HG02623 (cell line): ENCODE measurements around the gene ACOT4.
"Not testable (repeated sequence)": the region's sequence is repeated elsewhere in the genome, so short reads cannot be mapped to it uniquely, and the experiment has no call there.

Experiments used
- ATAC-seq: cut with Tn5 transposase; IDR thresholded peaks from one replicate; pipeline ENCODE4 v1.9.1; 2021; ENCODE audit warnings: moderate library complexity; ENCODE audit not compliant: unreplicated experiment

Gene ACOT4

DNA sequence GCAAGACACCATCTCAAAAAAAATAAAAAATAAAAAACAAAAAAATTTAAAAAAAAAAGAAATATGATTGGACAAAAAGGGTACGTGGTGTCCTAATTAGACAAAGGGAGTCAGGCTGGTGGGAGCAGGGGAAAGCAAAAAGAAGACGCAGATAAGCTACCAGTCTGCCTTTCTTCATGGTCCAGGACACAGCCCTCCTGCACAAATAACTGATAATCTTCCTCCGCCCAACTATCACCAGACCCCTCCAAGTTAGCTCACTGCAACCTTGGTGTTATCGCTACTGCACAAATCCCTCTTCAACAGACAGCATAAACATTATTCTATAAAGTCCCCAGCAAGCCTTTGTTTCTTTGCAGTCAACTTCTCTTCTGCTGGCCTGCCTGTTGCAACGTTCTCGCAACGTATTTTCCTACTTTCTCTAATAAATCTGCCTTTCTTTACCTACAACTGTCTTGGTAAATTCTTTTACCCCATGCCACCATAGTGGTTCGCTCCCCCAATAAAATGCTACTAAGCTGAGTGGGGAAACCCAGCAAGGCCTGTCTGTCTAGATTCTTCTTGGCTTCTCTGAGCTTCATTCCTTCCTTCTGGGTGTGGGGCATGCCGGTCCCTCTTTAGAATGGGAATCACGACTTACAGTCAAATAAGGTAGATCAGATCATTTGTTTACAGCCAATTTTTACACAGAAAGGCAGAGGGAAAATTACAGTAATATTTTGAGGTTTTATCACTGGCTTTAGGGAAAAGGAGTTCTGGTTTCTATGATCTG lies 38.5 kb downstream of the ACOT4 start:
- ATAC-seq = no peak

DNA sequence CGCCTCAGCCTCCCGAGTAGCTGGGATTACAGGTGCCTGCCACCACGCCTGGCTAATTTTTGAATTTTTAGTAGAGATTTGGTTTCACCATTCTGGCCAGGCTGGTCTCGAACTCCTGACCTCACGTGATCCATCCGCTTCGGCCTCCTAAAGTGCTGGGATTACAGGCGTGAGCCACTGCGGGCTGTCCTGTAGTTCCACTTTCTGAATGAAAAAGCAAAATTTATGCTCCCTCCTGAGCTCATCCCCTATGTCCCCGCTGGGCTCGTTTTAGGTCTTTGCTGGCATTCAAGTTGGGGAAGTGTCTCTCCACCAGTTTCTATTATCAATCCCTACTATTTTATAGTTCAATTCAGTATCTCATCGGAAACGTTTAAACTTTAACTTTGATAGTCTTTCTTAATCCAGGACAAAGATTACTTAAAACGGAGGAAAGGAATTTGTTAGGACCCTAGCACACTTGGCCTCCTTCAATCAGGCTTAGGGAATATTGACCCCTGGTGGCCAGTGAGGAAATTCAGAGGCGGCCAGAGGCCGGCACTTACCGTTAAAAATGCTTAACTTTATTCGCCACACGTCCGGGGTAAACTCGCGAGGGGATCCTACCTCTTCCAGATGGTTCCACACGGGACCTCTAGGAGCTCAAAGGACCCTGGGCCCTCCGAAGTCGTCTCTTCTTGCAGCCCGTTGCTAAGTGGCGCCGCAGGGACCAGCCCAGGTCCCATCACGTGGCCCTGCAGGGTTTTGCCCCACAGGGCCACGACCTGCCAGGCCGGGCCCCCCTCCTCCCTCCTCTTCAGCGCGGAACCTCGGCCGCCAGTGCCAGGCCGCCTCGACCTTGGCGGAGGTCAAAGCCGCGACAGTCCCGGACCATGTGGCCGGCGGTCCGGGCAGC lies 41.7 kb downstream of the ACOT4 start:
- ATAC-seq = no peak

DNA sequence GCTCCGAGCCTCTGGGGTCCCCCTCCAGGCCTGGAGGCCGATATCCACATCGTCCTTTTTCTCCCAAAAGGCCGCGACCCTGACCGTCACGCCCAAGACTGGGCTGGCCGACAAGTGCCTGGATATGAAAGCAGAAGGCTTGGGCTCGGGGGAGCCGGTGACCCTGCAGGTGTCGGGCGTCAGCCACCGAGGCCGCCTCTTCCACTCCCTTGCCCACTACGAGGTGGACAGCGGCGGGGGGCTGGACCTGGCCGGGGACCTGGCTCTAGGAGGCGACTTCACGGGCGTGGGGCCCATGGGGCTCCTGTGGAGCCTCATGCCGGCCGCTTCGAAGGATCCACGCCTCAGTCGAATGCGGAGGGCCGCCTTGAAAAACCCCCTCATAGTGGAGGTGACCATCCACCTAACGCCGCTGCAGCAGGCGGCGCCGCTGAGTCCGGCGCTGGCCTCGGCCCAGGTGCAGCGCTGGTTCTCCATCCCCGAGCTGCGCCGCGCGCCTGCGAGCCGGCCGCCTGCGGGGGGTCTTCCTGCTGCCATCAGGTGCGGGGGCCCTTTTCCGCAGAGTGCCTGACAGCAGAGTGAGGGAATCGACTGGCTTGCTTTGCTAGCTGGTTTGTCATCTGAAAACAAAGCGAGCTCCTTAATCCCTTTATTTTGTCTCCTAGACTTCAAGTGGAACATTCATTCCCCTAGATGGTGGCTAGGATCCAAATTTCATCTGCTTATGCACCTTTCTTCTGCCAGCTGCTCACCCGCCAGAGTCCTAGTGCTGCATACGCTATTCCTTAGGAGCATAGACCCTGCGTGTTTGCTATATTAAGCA lies 42.5 kb downstream of the ACOT4 start:
- ATAC-seq = no peak

DNA sequence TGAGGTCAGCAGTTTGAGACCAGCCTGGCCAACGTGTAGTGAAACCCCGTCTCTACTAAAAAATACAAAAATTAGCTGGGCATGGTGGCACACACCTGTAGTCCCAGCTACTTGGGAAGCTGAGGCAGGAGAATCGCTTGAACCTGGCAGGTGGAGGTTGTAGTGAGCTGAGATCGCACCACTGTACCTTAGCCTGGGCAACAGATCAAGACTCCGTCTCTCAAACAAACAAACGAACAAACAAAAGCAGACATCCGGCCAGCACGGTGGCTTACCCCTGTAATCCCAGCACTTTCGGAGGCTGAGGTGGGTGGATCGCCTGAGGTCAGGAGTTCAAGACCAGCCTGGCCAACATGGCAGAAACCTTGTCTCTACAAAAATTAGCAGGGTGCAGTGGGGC lies 44.7 kb downstream of the ACOT4 start:
- not testable (repeated sequence) for ATAC-seq

DNA sequence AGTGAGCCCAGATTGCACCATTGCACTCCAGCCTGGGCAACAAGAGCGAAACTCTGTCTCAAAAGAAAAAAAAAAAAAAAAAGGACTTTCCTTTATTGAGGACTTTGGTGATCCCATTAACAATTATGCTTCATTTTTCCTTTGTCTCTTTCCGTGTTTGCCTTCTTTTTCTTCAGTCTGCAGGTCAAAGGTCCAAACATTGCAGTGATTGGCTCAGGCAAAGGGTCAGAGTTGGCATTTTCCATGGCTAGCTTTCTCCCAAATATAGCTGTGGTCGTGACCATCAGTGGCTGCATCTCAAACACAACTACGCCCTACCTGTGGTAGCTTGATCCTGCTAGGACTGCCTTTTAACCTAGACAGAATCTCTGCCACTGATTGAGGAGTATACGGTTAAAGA lies 46.2 kb downstream of the ACOT4 start:
- no peak for ATAC-seq

DNA sequence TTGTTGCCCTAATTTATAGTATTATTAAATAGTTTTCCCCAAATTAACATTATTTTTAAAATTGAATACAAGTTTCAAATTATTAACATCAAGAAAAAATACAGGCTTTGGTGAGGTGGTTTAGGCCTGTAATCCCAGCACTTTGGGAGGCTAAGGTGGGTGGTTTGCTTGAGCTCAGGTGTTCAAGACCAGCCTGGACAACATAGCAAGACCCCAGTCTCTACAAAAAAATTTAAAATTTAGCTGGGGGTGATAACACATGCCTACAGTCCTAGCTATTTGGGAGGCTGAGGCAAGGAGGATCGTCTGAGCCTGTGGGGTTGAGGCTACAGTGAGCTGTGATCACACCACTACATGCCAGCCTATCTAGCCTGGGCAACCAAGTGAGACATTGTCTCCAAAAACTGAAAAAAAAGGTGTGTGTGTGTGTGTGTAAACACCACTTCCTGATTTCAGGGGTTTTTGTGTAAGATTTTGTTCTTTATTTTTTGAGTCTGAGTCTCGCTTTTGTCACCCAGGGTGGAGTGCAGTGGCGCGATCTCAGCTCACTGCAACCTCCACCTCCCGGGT lies 49.2 kb downstream of the ACOT4 start:
- ATAC-seq = no peak

DNA sequence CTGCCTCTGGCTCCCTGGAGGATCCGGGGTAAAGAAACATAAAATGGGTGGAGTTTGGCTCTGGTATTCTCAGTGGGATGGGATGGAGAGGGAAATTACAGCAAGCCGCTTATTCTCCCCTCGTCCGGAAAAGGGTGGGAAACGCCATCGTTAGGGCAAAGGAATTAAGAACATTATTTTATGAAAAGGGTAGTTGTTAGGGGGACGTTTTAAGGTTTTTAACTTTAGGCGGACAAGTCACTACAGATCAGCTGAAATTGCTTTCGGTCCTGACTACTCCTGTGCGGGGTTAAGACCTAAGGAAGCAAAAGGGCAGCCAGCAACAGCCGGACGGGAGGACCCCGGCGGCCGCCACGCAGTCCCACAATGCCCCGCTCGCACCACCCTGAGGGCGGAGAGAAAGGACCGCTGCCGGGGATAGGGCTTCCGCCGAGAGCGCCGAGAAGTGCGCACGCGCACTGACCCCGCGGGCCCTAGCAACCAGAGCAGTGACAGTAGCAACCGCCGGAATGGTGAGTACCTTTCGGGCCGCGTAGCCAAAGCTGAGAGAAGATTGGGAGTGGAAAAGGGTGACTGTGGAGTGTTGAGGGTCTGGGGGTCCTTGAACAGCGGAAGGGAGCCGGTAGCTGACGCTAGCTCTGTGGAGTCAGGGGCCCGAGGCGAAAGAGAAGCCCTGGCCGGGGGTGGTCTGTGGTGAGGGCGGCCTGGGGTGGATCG lies 53.0 kb downstream of the ACOT4 start, which contains the start of gene DNAL1:
Gene DNAL1 (plus strand): TSS at position 456 of the 717 bp plus-strand sequence. CDS start 54 bp downstream, at position 510.
- ATAC-seq = peak; percentile 99

DNA sequence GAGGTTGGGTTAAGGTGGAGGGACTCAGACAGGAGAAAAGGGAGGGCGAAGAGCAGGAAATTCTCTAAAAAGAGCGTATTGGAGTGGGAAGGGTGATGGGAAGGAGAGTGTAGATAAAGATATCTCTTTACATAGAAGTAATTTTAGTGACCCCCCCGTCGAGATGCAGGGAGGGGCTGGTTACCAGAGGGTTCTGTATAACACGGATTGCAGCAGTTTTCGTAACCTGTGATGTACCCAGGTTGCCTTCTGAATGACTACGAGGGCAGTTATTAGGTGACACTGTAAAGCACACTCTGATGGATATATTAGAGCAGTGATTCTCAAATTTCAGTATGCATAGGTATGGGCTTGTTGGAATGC lies 53.6 kb downstream of the ACOT4 start:
- no peak for ATAC-seq
